ENCODE results near the gene AACS.
A peak's percentile ranks its signal among the peaks of the same experiment; 100 is the strongest.
"Not testable (repeated sequence)": the region's sequence is repeated elsewhere in the genome, so short reads cannot be mapped to it uniquely, and the experiment has no call there.

AACS gene

GRCh38 chr12:125071456-125071855 lies 6.2 kb downstream of the AACS start:
- DNase-seq (no peak), ATAC-seq (no peak)
- Mint-ChIP-seq H3K27me3 (no peaks in the 10 kb centered on the region), H3K4me3 (no peak overlapping the region), H3K9me3 (no peaks in the 10 kb centered on the region), H3K27ac (no peak overlapping the region), H3K4me1 (peaks cover 13% of the 10 kb centered on the region)

GRCh38 chr12:125072496-125072895 lies 7.3 kb downstream of the AACS start:
- H3K9me3 Mint-ChIP-seq = no peaks in the 10 kb centered on the region
- ATAC-seq (no peak), DNase-seq (no peak)
- H3K27me3 Mint-ChIP-seq = no peaks in the 10 kb centered on the region
- peaks cover 5% of the 10 kb centered on the region for H3K4me1 Mint-ChIP-seq
- no peak overlapping the region for H3K4me3 Mint-ChIP-seq
- H3K27ac Mint-ChIP-seq = no peak overlapping the region

GRCh38 chr12:125074294-125074693 lies 9.1 kb downstream of the AACS start:
- H3K4me3 Mint-ChIP-seq, DNase-seq, H3K9me3 Mint-ChIP-seq, ATAC-seq, H3K27me3 Mint-ChIP-seq, H3K4me1 Mint-ChIP-seq: not testable (repeated sequence)
- peak overlapping the region in 1 of 2 donors; percentile 12 for H3K27ac Mint-ChIP-seq

- Mint-ChIP-seq H3K27me3 (no peaks in the 10 kb centered on the region), H3K4me3 (no peak overlapping the region), H3K27ac (no peak overlapping the region), H3K9me3 (no peaks in the 10 kb centered on the region), H3K4me1 (no peaks in the 10 kb centered on the region)
- no peak for DNase-seq
- ATAC-seq = no peak
Measured at GRCh38 chr12:125076103-125076502, 10.9 kb downstream of the AACS start.

- Mint-ChIP-seq H3K27ac (no peak overlapping the region), H3K9me3 (no peaks in the 10 kb centered on the region), H3K27me3 (no peaks in the 10 kb centered on the region), H3K4me3 (no peak overlapping the region), H3K4me1 (no peaks in the 10 kb centered on the region)
- DNase-seq (no peak), ATAC-seq (no peak)
Measured at GRCh38 chr12:125079084-125079483, 13.8 kb downstream of the AACS start.

GRCh38 chr12:125079648-125080645 lies 14.7 kb downstream of the AACS start:
- ATAC-seq (no peak), DNase-seq (no peak)
- Mint-ChIP-seq H3K9me3 (no peaks in the 10 kb centered on the region), H3K4me1 (no peaks in the 10 kb centered on the region), H3K27ac (no peak overlapping the region), H3K27me3 (no peaks in the 10 kb centered on the region), H3K4me3 (no peak overlapping the region)

GRCh38 chr12:125081427-125081826 lies 16.2 kb downstream of the AACS start:
- Mint-ChIP-seq H3K4me1 (no peaks in the 10 kb centered on the region), H3K9me3 (no peaks in the 10 kb centered on the region), H3K27me3 (no peaks in the 10 kb centered on the region), H3K27ac (peak overlapping the region in 1 of 2 donors; percentile 66), H3K4me3 (no peak overlapping the region)
- ATAC-seq (no peak), DNase-seq (no peak)

- Mint-ChIP-seq H3K4me1 (no peaks in the 10 kb centered on the region), H3K9me3 (no peaks in the 10 kb centered on the region), H3K4me3 (no peak overlapping the region), H3K27ac (no peak overlapping the region), H3K27me3 (no peaks in the 10 kb centered on the region)
- ATAC-seq (no peak), DNase-seq (no peak)
Measured at GRCh38 chr12:125083072-125083471, 17.8 kb downstream of the AACS start.

- ATAC-seq, H3K27ac Mint-ChIP-seq, H3K4me1 Mint-ChIP-seq, DNase-seq, H3K4me3 Mint-ChIP-seq, H3K27me3 Mint-ChIP-seq, H3K9me3 Mint-ChIP-seq: not testable (repeated sequence)
Measured at GRCh38 chr12:125088199-125088598, 23.0 kb downstream of the AACS start.

- DNase-seq = no peak
- no peak for ATAC-seq
- Mint-ChIP-seq H3K9me3 (no peaks in the 10 kb centered on the region), H3K27ac (no peak overlapping the region), H3K27me3 (no peaks in the 10 kb centered on the region), H3K4me3 (no peak overlapping the region), H3K4me1 (no peaks in the 10 kb centered on the region)
Measured at GRCh38 chr12:125089083-125089482, 23.8 kb downstream of the AACS start.

GRCh38 chr12:125089626-125090025 lies 24.4 kb downstream of the AACS start:
- Mint-ChIP-seq H3K9me3 (no peaks in the 10 kb centered on the region), H3K27ac (no peak overlapping the region), H3K4me3 (no peak overlapping the region), H3K4me1 (no peaks in the 10 kb centered on the region), H3K27me3 (no peaks in the 10 kb centered on the region)
- DNase-seq (no peak), ATAC-seq (no peak)

GRCh38 chr12:125090437-125090836 lies 25.2 kb downstream of the AACS start:
- Mint-ChIP-seq H3K27me3 (no peaks in the 10 kb centered on the region), H3K4me1 (no peaks in the 10 kb centered on the region), H3K27ac (no peak overlapping the region), H3K4me3 (no peak overlapping the region), H3K9me3 (no peaks in the 10 kb centered on the region)
- no peak for ATAC-seq
- no peak for DNase-seq

- H3K4me1 Mint-ChIP-seq = no peaks in the 10 kb centered on the region
- no peak overlapping the region for H3K4me3 Mint-ChIP-seq
- no peaks in the 10 kb centered on the region for H3K9me3 Mint-ChIP-seq
- DNase-seq = no peak
- no peaks in the 10 kb centered on the region for H3K27me3 Mint-ChIP-seq
- H3K27ac Mint-ChIP-seq = no peak overlapping the region
- ATAC-seq = no peak
Measured at GRCh38 chr12:125091401-125091800, 26.2 kb downstream of the AACS start.

GRCh38 chr12:125092108-125092871 lies 27.1 kb downstream of the AACS start:
- no peaks in the 10 kb centered on the region for H3K27me3 Mint-ChIP-seq
- no peak overlapping the region for H3K4me3 Mint-ChIP-seq
- no peak for DNase-seq
- no peaks in the 10 kb centered on the region for H3K9me3 Mint-ChIP-seq
- peak overlapping the region in 1 of 2 donors; percentile 24 for H3K27ac Mint-ChIP-seq
- ATAC-seq = no peak
- H3K4me1 Mint-ChIP-seq = peaks cover 5% of the 10 kb centered on the region

- H3K27me3 Mint-ChIP-seq = no peaks in the 10 kb centered on the region
- no peak overlapping the region for H3K27ac Mint-ChIP-seq
- no peak for DNase-seq
- no peak for ATAC-seq
- H3K9me3 Mint-ChIP-seq = no peaks in the 10 kb centered on the region
- H3K4me1 Mint-ChIP-seq = peaks cover 11% of the 10 kb centered on the region
- H3K4me3 Mint-ChIP-seq = no peak overlapping the region
Measured at GRCh38 chr12:125092872-125093680, 27.8 kb downstream of the AACS start.
